GM12878 (cell line): Measurements from ENCODE around the gene TBC1D10B. TPM values are rescaled to one million over a fixed set of nuclear protein-coding genes. Genes with fewer than 3 reads are reported as not detected.

Source experiments
- BCL3 ChIP-seq: IDR thresholded peaks from 2 replicates; pipeline ENCODE4 v1.6.1; 2011; ENCODE audit warnings: borderline replicate concordance, low read depth, mild to moderate bottlenecking, moderate library complexity, low read length; ENCODE audit not compliant: insufficient read depth, poor library complexity, severe bottlenecking
- BHLHE40 ChIP-seq, 2 experiments: fragments of 450-650 bp in 1 of 2; IDR thresholded peaks; 2 replicates each; pipeline ENCODE4 v1.6.1; 2011 to 2017; ENCODE audit warnings: low read depth in 2 of 2, borderline replicate concordance in 1 of 2, improper control_type of control experiment in 1 of 2, low read length in 1 of 2, mild to moderate bottlenecking in 1 of 2
- CHD2 ChIP-seq: IDR thresholded peaks from 2 replicates; pipeline ENCODE4 v1.6.1; 2011; ENCODE audit warnings: low read depth, low read length, improper control_type of control experiment, borderline replicate concordance
- E4F1 ChIP-seq: fragments of 450-650 bp; IDR thresholded peaks from 2 replicates; pipeline ENCODE4 v1.6.1; 2018; ENCODE audit warnings: borderline replicate concordance, mild to moderate bottlenecking; ENCODE audit not compliant: partially characterized antibody
- EED ChIP-seq: sonication (generic); IDR thresholded peaks from 2 replicates; pipeline ENCODE4 v1.6.1; 2016; ENCODE audit warnings: antibody characterized with exemption, low read depth
- FOXM1 ChIP-seq: IDR thresholded peaks from 2 replicates; pipeline ENCODE4 v1.6.1; 2012; ENCODE audit warnings: low read depth, mild to moderate bottlenecking, inconsistent platforms, low read length, moderate library complexity
- HDAC2 ChIP-seq: fragments of 200-600 bp; sonication (generic); IDR thresholded peaks from 2 replicates; pipeline ENCODE4 v1.6.1; 2017
- KAT2A ChIP-seq: conservative IDR thresholded peaks from 2 replicates; pipeline ENCODE4 v1.6.1; 2011; ENCODE audit warnings: low read depth, low read length; ENCODE audit not compliant: control insufficient read depth
- MAX ChIP-seq: IDR thresholded peaks from 2 replicates; pipeline ENCODE4 v1.6.1; 2012; ENCODE audit warnings: low read depth, low read length, improper control_type of control experiment
- MTA2 ChIP-seq: fragments of 450-650 bp; IDR thresholded peaks from 2 replicates; pipeline ENCODE4 v1.6.1; 2016; ENCODE audit warnings: low read depth, mild to moderate bottlenecking, moderate library complexity
- NFIC ChIP-seq: IDR thresholded peaks from 2 replicates; pipeline ENCODE4 v1.6.1; 2012; ENCODE audit warnings: low read depth, mild to moderate bottlenecking, inconsistent platforms, low read length, moderate library complexity
- PAX5 ChIP-seq: IDR thresholded peaks from 2 replicates; pipeline ENCODE4 v1.6.1; 2011; ENCODE audit warnings: low read depth, low read length, borderline replicate concordance
- YY1 ChIP-seq: IDR thresholded peaks from 2 replicates; pipeline ENCODE4 v1.6.1; 2011; ENCODE audit warnings: low read depth, mild to moderate bottlenecking, low read length
- ZBTB33 ChIP-seq: fragments of 450-650 bp; IDR thresholded peaks from 2 replicates; pipeline ENCODE4 v1.6.1; 2017; ENCODE audit warnings: mild to moderate bottlenecking
- ZSCAN29 ChIP-seq: fragments of 450-650 bp; IDR thresholded peaks from 2 replicates; pipeline ENCODE4 v1.6.1; 2017; ENCODE audit warnings: mild to moderate bottlenecking, moderate library complexity
- polyA plus RNA-seq, 11 experiments: library from polyadenylated mRNA; depleted of rRNA in 4 of 11; unstranded in 6 of 11; stranded (reverse) in 5 of 11; fragments of >200 nt; fragmentation: Nextera tagmentation in 4 of 11; fragmentation: Illumina TruSeq in 1 of 11; extraction: Ambion mirVana in 4 of 11; extraction: Trizol in 1 of 11; gene quantifications; 1 replicate in 1 of 11; 2 replicates in 10 of 11; pipeline versions ENCODE4 v1.2.1 to v1.2.3, GENCODE V29; 2011 to 2016; ENCODE audit warnings: inconsistent platforms in 2 of 11, missing spikeins in 2 of 11, low read depth in 1 of 11
- total RNA-seq, 4 experiments: library from RNA; depleted of rRNA in 3 of 4; stranded (reverse); fragments of >200 nt in 3 of 4; fragmentation: Illumina TruSeq in 1 of 4; extraction: Trizol in 1 of 4; gene quantifications; 2 replicates each; pipeline versions ENCODE4 v1.2.1 to v1.2.3, GENCODE V29; 2013 to 2021
- TF ChIP-seq, protein P1 (sequence below): fragments of 450-650 bp; IDR thresholded peaks from 2 replicates; pipeline ENCODE4 v1.6.1; 2014; ENCODE audit warnings: mild to moderate bottlenecking
- TF ChIP-seq, protein P2 (sequence below): fragments of 450-650 bp; IDR thresholded peaks from 2 replicates; pipeline ENCODE4 v1.6.1; 2016; ENCODE audit warnings: mild to moderate bottlenecking
- TF ChIP-seq, protein P3 (sequence below): IDR thresholded peaks from 2 replicates; pipeline ENCODE4 v1.6.1; 2011; ENCODE audit warnings: mild to moderate bottlenecking, low read depth, low read length, moderate library complexity; ENCODE audit not compliant: insufficient replicate concordance

Gene TBC1D10B
- total and polyA plus RNA-seq, 10 of the 15 experiments (the other 5 are each of a cell fraction or from before 2014, with no cell fraction given) = 2.2 to 51.2 (median 11.6) TPM

DNA sequence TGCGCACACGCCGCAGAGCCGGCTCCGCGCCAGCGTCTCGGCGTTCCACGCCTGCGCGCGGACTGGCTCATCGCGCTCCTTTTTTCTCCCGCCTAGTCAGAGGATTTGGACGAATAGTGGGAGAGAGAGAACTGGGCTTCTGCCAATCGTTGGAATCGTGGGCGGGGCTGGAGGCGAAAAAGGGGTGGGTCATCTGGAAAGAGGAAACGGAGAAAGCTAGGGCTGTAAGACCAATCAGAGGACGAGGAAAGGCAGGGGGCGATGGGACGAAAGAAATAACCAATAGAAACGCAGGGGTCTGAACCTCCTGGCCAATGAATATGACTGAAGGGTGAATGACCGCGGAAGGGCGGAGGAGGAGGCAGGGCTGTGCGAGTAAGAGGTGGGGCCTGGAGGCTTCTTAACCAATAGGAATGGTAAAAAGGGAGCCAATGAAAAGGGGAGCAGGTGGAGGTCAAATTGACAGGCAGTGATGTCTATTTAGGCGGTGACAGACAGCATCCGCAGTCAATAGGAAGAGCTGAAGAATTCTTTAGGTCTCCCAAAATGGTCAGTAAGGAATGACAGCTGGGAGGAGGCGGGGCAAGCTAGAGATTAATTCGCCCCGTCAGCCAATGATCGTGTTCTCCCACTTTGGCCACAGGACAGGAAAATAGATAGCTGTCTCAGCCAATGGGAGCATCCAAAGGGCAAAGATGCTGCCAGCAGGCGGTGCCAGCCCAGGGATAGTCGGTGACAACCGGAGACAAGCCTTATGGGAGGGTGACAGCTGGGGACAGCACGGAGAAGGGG, at the start of gene TBC1D10B (continued):
- TF ChIP-seq, protein P1, sequence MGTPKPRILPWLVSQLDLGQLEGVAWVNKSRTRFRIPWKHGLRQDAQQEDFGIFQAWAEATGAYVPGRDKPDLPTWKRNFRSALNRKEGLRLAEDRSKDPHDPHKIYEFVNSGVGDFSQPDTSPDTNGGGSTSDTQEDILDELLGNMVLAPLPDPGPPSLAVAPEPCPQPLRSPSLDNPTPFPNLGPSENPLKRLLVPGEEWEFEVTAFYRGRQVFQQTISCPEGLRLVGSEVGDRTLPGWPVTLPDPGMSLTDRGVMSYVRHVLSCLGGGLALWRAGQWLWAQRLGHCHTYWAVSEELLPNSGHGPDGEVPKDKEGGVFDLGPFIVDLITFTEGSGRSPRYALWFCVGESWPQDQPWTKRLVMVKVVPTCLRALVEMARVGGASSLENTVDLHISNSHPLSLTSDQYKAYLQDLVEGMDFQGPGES = peak; percentile 90
- TF ChIP-seq ZSCAN29 (no peak), YY1 (no peak), BHLHE40 (IDR thresholded peaks at IDR 0.05; ENCODE audit: borderline replicate concordance in 1 of 2, low read depth in 2 of 2, low read length in 1 of 2) (peak in 1 of 2 experiments; percentile 67; a peak in 1 of 4 replicates), BCL3 (no peak), MTA2 (no peak), E4F1 (peak; percentile 93), KAT2A (no peak), FOXM1 (no peak), MAX (no peak), NFIC (no peak), HDAC2 (no peak), EED (no peak), PAX5 (0 out of 2 replicates have a peak, but pooled peaks have one; percentile 27), CHD2 (peak; percentile 96), ZBTB33 (peak; percentile 43; the same call in 1 of the 2 replicates)
- TF ChIP-seq, protein P2, sequence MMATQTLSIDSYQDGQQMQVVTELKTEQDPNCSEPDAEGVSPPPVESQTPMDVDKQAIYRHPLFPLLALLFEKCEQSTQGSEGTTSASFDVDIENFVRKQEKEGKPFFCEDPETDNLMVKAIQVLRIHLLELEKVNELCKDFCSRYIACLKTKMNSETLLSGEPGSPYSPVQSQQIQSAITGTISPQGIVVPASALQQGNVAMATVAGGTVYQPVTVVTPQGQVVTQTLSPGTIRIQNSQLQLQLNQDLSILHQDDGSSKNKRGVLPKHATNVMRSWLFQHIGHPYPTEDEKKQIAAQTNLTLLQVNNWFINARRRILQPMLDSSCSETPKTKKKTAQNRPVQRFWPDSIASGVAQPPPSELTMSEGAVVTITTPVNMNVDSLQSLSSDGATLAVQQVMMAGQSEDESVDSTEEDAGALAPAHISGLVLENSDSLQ = peak; percentile 100
- TF ChIP-seq, protein P3, sequence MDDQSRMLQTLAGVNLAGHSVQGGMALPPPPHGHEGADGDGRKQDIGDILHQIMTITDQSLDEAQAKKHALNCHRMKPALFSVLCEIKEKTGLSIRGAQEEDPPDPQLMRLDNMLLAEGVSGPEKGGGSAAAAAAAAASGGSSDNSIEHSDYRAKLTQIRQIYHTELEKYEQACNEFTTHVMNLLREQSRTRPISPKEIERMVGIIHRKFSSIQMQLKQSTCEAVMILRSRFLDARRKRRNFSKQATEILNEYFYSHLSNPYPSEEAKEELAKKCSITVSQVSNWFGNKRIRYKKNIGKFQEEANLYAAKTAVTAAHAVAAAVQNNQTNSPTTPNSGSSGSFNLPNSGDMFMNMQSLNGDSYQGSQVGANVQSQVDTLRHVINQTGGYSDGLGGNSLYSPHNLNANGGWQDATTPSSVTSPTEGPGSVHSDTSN = peak; percentile 94
